ENCODE measurements around the gene MAPRE2.
"Not testable (repeated sequence)": the region's sequence is repeated elsewhere in the genome, so short reads cannot be mapped to it uniquely, and the experiment has no call there.

Gene MAPRE2

GRCh38 chr18:35095983-35096676 lies 54.9 kb downstream of the MAPRE2 start:
- no peak for DNase-seq

GRCh38 chr18:35096677-35097011 lies 55.4 kb downstream of the MAPRE2 start:
- DNase-seq = no peak

- no peak for DNase-seq
These were observed 56.0 kb downstream of the MAPRE2 start for GRCh38 chr18:35097195-35097594.

- no peak for DNase-seq
These were observed 56.5 kb downstream of the MAPRE2 start for GRCh38 chr18:35097763-35098162.

- DNase-seq = no peak
These were observed 58.7 kb downstream of the MAPRE2 start for GRCh38 chr18:35099911-35100310.

- no peak for DNase-seq
These were observed 63.3 kb downstream of the MAPRE2 start for GRCh38 chr18:35104391-35105051.

- DNase-seq = no peak
These were observed 65.0 kb downstream of the MAPRE2 start for GRCh38 chr18:35106013-35106844.

GRCh38 chr18:35106845-35107148 lies 65.6 kb downstream of the MAPRE2 start:
- DNase-seq = no peak

GRCh38 chr18:35107216-35107615 lies 66.0 kb downstream of the MAPRE2 start:
- DNase-seq = no peak

- not testable (repeated sequence) for DNase-seq
These were observed 66.9 kb downstream of the MAPRE2 start for GRCh38 chr18:35108088-35108487.

GRCh38 chr18:35110059-35110458 lies 68.8 kb downstream of the MAPRE2 start:
- DNase-seq = no peak

- no peak for DNase-seq
These were observed 69.6 kb downstream of the MAPRE2 start for GRCh38 chr18:35110554-35111485.

GRCh38 chr18:35112696-35113095 lies 71.5 kb downstream of the MAPRE2 start:
- DNase-seq = no peak

- DNase-seq = no peak
These were observed 73.1 kb downstream of the MAPRE2 start for GRCh38 chr18:35114305-35114704.

GRCh38 chr18:35116784-35117318 lies 75.6 kb downstream of the MAPRE2 start:
- DNase-seq = no peak

GRCh38 chr18:35117372-35117771 lies 76.2 kb downstream of the MAPRE2 start:
- DNase-seq = no peak

GRCh38 chr18:35117951-35118411 lies 76.8 kb downstream of the MAPRE2 start:
- no peak for DNase-seq

GRCh38 chr18:35118641-35119040 lies 77.4 kb downstream of the MAPRE2 start:
- DNase-seq = no peak

- DNase-seq = no peak
These were observed 79.8 kb downstream of the MAPRE2 start for GRCh38 chr18:35121038-35121437.

- DNase-seq = no peak
These were observed 80.3 kb downstream of the MAPRE2 start for GRCh38 chr18:35121531-35121930.

- peak; percentile 44 for DNase-seq
These were observed 81.5 kb downstream of the MAPRE2 start for GRCh38 chr18:35122586-35123224.

- no peak for DNase-seq
These were observed 82.6 kb downstream of the MAPRE2 start for GRCh38 chr18:35123811-35124210.

Measured in stimulated activated CD4-positive, alpha-beta T cell treated with anti-CD3 and anti-CD28 coated beads, Interleukin-15, amount 100 ng/mL, for 24 hours (primary cell).